Fibroblast of mammary gland (primary cell): ENCODE data around the gene GRSF1.

Experiments
- DNase-seq: peaks from one replicate; pipeline ENCODE4 v3.0.0-alpha.2; 2010; ENCODE audit warnings: low read depth
- H3K4me3 ChIP-seq: 2 replicates; pipeline ENCODE4 v1.5.1; 2011; ENCODE audit warnings: low read depth, mild to moderate bottlenecking, low read length, moderate library complexity; ENCODE audit not compliant: control insufficient read depth
- TF ChIP-seq, protein P1 (sequence below): conservative IDR thresholded peaks from 2 replicates; pipeline ENCODE4 v1.5.1; 2011; ENCODE audit warnings: low read depth, low read length, inconsistent platforms; ENCODE audit not compliant: control insufficient read depth, insufficient read depth

The GRSF1 gene

DNA sequence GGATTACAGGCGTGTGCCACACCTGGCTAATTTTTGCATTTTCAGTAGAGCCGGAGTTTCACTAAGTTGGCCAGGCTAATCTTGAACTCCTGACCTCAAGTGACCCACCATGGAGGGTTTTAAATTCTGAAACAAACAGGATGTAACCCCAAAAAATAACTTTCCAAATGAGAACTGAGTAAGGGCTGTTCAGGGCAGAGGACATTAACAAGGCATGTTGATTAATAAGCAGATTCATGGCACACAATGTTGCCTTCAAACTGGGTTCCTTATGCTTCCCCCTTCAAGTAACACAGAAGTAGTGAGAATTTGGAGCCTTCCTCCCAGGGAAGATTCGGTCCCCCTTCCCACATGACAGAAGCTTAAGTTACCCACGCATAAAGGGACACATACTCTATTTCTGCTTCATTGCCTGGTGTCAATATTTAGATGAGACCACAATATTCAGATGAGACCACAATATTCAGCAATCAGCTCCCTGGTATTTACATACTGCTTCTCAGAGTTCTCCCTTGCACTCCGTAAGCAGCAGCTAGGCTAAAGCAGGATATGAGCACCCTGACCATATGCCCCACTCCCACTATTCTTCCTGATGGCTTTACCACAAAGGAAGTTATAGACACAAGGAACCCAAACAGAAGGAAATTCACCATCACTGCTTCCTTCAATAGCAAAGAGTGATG, 21.4 kb downstream of the GRSF1 start:
- TF ChIP-seq, protein P1, sequence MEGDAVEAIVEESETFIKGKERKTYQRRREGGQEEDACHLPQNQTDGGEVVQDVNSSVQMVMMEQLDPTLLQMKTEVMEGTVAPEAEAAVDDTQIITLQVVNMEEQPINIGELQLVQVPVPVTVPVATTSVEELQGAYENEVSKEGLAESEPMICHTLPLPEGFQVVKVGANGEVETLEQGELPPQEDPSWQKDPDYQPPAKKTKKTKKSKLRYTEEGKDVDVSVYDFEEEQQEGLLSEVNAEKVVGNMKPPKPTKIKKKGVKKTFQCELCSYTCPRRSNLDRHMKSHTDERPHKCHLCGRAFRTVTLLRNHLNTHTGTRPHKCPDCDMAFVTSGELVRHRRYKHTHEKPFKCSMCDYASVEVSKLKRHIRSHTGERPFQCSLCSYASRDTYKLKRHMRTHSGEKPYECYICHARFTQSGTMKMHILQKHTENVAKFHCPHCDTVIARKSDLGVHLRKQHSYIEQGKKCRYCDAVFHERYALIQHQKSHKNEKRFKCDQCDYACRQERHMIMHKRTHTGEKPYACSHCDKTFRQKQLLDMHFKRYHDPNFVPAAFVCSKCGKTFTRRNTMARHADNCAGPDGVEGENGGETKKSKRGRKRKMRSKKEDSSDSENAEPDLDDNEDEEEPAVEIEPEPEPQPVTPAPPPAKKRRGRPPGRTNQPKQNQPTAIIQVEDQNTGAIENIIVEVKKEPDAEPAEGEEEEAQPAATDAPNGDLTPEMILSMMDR: no peak

DNA sequence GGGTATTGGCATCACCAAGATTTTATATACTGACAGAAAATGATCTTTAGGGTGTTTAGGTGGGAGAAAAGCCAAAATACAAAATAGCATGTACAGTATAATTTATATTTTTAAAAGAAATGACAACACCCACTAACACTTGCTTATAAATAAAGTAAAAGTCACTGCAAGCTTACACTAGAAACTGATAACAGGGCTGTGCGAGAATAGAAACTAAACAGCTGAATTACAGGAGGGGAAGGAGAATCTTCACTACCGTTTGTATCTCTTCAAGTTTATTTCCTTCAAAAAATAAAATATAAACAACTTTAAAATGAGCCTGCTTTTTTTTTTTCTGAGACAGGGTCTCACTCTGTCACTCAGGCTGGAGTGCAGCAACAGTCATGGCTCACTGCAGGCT, 22.8 kb downstream of the GRSF1 start:
- no peak overlapping the region for H3K4me3 ChIP-seq
- TF ChIP-seq, protein P1: no peak
- no peak for DNase-seq

More for the DNA sequence above, 21.4 kb downstream of the GRSF1 start:
- no peak for DNase-seq
- H3K4me3 ChIP-seq: no peak overlapping the region

DNA sequence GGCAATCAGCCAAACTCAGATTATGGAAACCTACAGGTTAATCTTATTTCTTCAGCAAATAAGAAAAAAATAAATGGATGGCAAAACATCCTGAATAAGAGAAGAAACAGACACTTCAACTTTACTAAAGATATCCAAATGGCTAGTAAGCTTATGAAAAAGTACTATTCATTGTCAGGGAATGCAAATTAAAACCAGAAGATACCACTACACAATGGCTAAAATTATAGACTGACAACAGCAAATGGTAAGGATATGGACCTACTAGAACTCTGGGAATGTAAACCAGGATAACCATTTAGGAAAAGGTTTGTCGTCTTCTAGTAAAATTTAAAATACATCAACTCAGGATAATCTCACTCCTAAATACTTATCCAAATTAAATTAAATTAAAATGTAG, 24.3 kb downstream of the GRSF1 start:
- DNase-seq: no peak
- TF ChIP-seq, protein P1: no peak
- no peak overlapping the region for H3K4me3 ChIP-seq

DNA sequence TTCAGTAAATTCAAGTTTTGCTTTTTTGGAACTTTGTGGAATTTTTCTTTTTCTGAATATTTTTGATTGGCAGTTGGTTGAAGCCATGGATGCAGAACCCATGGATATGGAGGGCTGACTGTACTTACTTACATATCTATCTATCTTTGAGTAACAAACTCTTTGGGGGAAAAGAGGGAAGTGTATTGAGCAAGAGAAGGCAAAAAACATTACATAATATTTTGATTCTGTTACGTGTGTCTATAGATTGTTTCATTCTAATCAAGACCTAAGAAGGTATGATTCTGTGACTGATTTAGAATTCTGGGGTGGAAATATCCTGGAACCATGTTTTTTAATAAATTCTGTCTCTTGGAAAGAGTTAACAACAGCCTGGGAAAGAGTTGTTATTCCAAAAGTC, 31.5 kb downstream of the GRSF1 start:
- no peak overlapping the region for H3K4me3 ChIP-seq
- DNase-seq: no peak
- TF ChIP-seq, protein P1: no peak

DNA sequence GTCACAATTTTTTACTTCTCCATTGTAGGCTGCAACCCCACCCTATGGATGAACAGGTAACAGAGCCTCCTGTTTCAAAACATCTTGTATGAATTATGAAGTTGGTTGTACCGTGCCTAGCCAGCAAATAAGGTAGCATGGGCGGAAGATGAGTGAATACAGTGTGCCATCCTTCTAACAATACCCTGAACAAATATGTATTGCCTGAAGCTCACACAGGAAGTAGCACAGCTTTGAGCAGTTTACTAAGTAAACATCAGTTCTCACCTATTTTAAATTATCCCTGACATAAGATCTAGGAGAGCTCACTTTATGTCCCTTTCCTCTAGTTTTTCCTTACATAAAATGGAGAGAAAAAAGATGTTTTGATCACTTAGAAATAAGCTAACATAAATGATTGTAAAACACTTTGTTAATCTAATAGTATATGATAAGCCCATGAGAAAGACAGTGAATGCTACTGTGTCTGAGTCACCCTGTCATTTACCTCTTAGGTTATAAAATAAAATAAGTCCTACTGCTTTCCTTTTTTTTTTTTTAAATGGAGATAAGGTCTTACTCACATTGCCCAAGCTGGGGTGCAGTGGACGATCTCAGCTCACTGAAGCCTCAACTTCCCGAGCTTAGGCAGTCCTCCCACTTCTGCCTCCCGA, 36.6 kb downstream of the GRSF1 start:
- TF ChIP-seq, protein P1: no peak
- DNase-seq: no peak

DNA sequence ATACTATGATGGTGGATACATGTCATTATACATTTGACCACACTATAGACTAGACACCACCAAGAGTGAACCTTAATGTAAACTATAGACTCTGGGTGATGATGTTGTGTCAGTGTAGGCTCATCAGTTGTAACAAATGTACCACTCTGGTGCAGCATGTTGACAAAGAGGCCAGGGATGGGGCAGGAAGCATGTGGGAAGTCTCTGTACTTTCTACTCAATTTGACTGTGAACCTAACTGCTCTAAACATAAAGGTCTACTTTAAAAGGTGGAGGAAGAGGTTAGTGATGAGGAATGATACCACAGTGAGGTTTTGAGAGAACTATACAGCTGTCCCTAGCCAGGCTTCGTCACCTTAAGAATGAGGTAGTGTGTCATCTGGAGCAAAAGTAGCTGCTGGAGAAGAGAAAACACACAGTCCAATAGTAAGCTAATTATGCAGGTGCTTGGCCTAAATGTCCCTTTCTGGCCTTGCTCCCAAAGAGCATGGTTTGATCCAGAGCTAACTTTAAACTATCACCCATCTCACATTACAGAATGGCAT, 38.4 kb downstream of the GRSF1 start:
- no peak overlapping the region for H3K4me3 ChIP-seq
- DNase-seq: no peak
- TF ChIP-seq, protein P1: no peak

More for the DNA sequence above, 36.6 kb downstream of the GRSF1 start:
- no peak overlapping the region for H3K4me3 ChIP-seq

DNA sequence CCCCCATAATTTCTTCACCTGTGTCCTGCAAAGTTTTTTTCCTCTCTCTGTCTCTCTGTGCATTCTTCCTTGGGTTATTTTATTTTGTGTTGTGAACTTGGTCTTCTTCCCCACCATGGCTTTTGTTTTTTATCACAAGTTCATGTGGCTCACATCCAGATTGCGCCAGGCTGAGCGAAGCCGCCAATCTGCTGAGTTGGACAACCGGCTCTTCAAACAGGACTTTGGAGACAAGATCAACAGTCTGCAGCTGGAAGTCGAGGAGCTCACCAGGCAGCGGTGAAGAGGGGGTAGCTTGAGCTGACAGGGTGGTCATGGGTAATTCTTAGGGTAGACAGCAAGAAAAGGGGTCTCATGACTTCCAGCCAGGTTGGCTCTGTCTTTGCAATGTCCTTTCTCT, 46.1 kb downstream of the GRSF1 start:
- TF ChIP-seq, protein P1: no peak
- no peak for DNase-seq
- H3K4me3 ChIP-seq: no peak overlapping the region
